ENCODE results near the gene VCL. TPM values are rescaled to one million over a fixed set of nuclear protein-coding genes. Genes with fewer than 3 reads are reported as not detected.

VCL gene
- total and polyA plus RNA-seq, 4 donors = 4.3 to 37.8 (median 17.3) TPM

DNA sequence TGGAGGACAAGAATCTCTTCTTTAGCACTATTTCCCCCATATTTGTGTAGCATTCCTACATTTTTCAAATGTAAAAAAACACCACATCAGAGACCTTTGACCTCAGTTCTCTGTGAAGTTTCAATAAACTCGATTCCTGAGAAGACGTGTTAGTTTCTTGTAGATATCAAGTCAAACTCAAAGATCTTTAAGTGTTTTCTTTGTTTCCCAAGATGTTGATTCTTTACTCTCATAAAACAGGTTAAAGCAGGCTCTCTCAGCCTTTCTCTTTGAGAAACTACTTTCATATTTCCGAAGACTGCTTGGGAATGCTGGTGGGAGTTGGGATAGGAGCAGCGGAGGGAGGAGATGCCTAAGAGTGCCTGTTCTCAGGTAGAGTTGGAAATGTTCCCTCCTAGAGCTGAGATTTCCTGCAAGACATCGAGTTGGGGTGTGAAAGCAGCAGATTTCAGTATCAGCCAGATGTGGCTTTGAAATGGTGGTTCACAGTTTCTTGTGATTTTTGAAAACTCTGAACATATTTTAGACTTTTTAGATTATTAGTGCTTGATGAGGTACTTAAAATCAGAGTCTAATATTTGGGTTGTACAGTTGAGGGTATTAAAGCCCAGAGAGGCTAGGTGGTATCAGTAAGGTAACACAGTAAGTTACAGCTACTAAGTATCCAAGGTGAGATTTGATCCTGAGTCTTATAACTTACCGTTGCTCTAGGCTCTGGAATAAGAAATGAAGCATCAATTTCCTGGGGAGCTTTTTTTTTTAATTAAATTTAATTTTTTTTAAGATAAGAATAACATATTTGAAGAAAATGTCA, 167.0 kb downstream of the VCL start:
- Histone ChIP-seq H3K27ac (ENCODE audit: low read depth in 1 of 2, low read length in 2 of 2) (no peak overlapping the region), H3K36me3 (ENCODE audit: control insufficient read depth in 4 of 4, insufficient read depth in 3 of 4, low read depth in 1 of 4, low read length in 3 of 4) (no peaks in the 10 kb centered on the region), H3K9ac (ENCODE audit: low read depth in 1 of 2, low read length in 2 of 2) (no peak overlapping the region), H3K9me3 (ENCODE audit: control insufficient read depth in 4 of 4, low read length in 3 of 4) (no peaks in the 10 kb centered on the region), H3K27me3 (ENCODE audit: control insufficient read depth in 4 of 4, insufficient read depth in 4 of 4, low read length in 3 of 4) (no peaks in the 10 kb centered on the region), H3K4me1 (ENCODE audit: control insufficient read depth in 4 of 4, insufficient read depth in 4 of 4, low read length in 3 of 4) (no peaks in the 10 kb centered on the region), H3K4me3 (ENCODE audit: low read depth in 1 of 3, low read length in 3 of 3) (no peak overlapping the region)
- no peak for DNase-seq (ENCODE audit: low spot score)
- TF ChIP-seq ATF3 (IDR thresholded peaks at IDR 0.05) (no peak), GABPA (IDR thresholded peaks at IDR 0.05 in 1 of 2, conservative IDR thresholded peaks at IDR 0.05 in 1 of 2) (no peak), TAF1 (conservative IDR thresholded peaks at IDR 0.05) (no peak), RAD21 (IDR thresholded peaks at IDR 0.05) (no peak), NR2F2 (IDR thresholded peaks at IDR 0.05) (no peak), SP1 (IDR thresholded peaks at IDR 0.05) (no peak)
- TF ChIP-seq, protein P1, sequence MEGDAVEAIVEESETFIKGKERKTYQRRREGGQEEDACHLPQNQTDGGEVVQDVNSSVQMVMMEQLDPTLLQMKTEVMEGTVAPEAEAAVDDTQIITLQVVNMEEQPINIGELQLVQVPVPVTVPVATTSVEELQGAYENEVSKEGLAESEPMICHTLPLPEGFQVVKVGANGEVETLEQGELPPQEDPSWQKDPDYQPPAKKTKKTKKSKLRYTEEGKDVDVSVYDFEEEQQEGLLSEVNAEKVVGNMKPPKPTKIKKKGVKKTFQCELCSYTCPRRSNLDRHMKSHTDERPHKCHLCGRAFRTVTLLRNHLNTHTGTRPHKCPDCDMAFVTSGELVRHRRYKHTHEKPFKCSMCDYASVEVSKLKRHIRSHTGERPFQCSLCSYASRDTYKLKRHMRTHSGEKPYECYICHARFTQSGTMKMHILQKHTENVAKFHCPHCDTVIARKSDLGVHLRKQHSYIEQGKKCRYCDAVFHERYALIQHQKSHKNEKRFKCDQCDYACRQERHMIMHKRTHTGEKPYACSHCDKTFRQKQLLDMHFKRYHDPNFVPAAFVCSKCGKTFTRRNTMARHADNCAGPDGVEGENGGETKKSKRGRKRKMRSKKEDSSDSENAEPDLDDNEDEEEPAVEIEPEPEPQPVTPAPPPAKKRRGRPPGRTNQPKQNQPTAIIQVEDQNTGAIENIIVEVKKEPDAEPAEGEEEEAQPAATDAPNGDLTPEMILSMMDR (IDR thresholded peaks at IDR 0.05; ENCODE audit: low read depth, low read length, missing input control) = no peak
- 71% methylated on average over 6 of the region's 6 CpGs for WGBS

- Histone ChIP-seq H3K27ac (ENCODE audit: low read depth in 1 of 2, low read length in 2 of 2) (no peak overlapping the region), H3K27me3 (ENCODE audit: control insufficient read depth in 4 of 4, insufficient read depth in 4 of 4, low read length in 3 of 4) (no peaks in the 10 kb centered on the region), H3K4me1 (ENCODE audit: control insufficient read depth in 4 of 4, insufficient read depth in 4 of 4, low read length in 3 of 4) (no peaks in the 10 kb centered on the region), H3K4me3 (ENCODE audit: low read depth in 1 of 3, low read length in 3 of 3) (no peak overlapping the region), H3K36me3 (ENCODE audit: control insufficient read depth in 4 of 4, insufficient read depth in 3 of 4, low read depth in 1 of 4, low read length in 3 of 4) (no peaks in the 10 kb centered on the region), H3K9ac (ENCODE audit: low read depth in 1 of 2, low read length in 2 of 2) (no peak overlapping the region), H3K9me3 (ENCODE audit: control insufficient read depth in 4 of 4, low read length in 3 of 4) (no peaks in the 10 kb centered on the region)
- DNase-seq (ENCODE audit: low spot score) = no peak
- no peak for TF ChIP-seq RAD21 (IDR thresholded peaks at IDR 0.05)
- no peak for TF ChIP-seq REST (IDR thresholded peaks at IDR 0.05)
- TF ChIP-seq EGR1 (IDR thresholded peaks at IDR 0.05; ENCODE audit: low read depth in 2 of 2) = no peak
- no peak for TF ChIP-seq HNF4A (conservative IDR thresholded peaks at IDR 0.05)
- TF ChIP-seq HNF4G (IDR thresholded peaks at IDR 0.05) = no peak
- no peak for TF ChIP-seq FOXA2 (IDR thresholded peaks at IDR 0.05)
- no peak for TF ChIP-seq TAF1 (conservative IDR thresholded peaks at IDR 0.05)
- no peak for TF ChIP-seq GABPA (IDR thresholded peaks at IDR 0.05 in 1 of 2, conservative IDR thresholded peaks at IDR 0.05 in 1 of 2)
- TF ChIP-seq YY1 (IDR thresholded peaks at IDR 0.05) = no peak
- no peak for TF ChIP-seq FOXA1 (IDR thresholded peaks at IDR 0.05)
- no peak for TF ChIP-seq ATF3 (IDR thresholded peaks at IDR 0.05)
- no peak for TF ChIP-seq SP1 (IDR thresholded peaks at IDR 0.05)
- WGBS = 83% methylated on average over 2 of the region's 2 CpGs
These were observed 167.6 kb downstream of the VCL start for GRCh38 chr10:74165530-74165901.
